ENCODE data around the gene ITPRIPL2. TPM values are rescaled to one million over a fixed set of nuclear protein-coding genes. Genes with fewer than 3 reads are reported as not detected.

Gene ITPRIPL2
- total RNA-seq, 1 donor from 2014 or later: 29.2 TPM

DNA sequence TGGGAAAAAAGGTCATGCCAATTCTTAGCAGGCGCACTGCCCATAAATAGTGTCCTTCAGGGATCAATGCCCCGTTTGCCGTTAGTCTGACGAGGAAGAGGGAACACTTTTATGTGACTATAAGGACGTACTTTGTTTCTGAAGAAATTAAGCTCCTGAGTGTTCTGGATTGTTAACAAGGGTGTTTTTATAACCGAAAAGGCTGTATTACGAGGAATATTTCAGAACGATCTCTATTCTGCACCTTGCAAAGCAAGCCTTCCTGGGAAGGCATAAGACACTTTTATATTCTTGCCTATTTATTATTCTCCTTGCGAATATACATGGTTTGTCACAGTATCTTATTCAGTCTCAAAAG lies 29.8 kb downstream of the ITPRIPL2 start:
- ATAC-seq: no peak

DNA sequence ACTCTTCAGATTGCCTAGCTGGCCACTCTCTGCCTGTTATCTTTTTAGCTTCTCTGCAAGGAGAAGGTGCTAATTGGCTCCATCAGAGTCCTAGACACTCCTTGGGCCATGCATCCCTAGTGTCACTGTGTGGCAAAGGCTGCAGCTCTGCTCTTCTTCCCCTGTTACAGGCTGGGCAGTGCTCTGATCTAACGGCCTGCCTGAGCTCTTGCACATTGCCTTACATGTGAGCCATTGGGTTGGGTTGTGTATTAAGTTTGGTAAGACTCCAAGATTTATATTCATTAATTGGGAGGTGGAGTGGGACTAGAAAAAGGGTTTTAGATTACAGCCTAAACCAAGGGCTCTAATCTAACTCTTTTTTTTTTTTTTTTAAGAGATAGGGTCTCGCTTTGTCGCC lies 31.2 kb downstream of the ITPRIPL2 start:
- no peak for ATAC-seq

DNA sequence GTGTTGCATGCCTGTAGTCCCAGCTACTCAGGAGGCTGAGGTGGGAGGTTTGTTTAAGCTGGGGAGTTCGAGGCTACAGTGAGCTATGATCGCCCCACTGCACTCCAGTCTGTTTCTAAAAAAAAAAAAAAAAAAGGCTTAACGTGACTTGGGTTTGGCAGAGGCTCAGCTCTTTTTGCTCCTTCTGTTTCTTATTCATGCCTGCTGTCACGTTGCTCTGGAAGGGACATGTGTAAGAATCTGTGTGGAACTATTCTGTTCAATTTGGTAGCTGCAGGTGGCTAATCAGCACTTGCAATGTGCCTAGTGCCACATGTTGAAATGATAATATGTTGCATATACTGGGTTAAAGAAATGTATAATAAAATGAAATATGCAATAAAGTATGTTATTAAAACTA lies 33.4 kb downstream of the ITPRIPL2 start:
- ATAC-seq: no peak

- no peak for ATAC-seq
These were observed 33.9 kb downstream of the ITPRIPL2 start for GRCh38 chr16:19147627-19148026.

DNA sequence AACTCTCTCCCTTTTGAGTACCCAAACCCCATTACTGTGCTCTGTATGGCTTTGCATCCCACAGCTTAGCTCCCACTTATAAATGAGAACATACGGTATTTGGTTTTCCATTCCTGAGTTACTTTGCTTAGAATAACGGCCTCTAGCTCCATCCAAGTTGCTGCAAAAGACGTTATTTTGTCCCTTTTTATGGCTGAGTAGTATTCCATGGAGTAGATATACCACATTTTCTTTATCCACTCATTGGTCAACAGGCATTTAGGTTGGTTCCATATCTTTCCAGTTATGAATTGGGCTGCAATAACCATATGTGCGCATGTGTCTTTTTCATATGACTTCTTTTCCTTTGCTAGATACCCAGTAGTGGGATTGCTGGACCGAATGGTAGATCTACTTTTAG lies 34.4 kb downstream of the ITPRIPL2 start:
- ATAC-seq: no peak

DNA sequence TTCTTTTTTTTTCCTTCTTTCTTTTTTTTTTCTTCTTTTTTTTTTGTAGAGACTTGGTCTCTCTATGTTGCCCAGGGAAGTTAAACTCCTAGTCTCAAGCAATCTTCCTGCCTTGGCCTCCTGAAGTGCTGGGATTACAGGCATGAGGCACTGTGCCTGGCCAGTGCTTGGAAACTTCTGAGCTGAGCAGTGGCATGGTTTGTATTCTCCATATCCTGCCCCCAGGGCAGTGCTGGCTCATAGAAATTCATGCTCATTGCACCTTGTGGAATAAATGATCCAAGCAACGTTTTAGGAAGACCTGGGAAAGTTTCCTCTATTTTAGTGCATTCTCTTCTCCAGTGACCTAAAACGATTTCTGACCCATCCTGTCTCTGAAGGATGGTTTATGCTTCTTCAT lies 37.5 kb downstream of the ITPRIPL2 start:
- ATAC-seq: no peak

DNA sequence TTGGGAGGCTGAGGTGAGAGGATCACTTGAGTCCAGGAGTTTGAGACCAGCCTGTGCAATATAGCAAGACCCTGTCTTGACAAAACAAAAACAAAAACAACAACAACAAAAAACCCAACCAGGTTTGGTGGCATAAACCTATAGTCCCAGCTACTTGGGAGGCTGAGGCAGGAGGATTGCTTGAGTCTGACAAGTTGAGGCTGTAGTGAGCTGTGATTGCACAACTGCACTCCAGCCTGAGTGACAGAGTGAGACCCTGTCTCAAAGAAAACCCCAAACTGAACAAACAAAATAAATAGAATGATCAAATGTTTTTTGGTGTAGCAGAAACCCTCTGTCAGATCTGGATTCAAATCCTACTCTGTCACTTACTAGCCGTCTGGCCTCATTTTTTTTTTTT lies 38.3 kb downstream of the ITPRIPL2 start:
- ATAC-seq: no peak

DNA sequence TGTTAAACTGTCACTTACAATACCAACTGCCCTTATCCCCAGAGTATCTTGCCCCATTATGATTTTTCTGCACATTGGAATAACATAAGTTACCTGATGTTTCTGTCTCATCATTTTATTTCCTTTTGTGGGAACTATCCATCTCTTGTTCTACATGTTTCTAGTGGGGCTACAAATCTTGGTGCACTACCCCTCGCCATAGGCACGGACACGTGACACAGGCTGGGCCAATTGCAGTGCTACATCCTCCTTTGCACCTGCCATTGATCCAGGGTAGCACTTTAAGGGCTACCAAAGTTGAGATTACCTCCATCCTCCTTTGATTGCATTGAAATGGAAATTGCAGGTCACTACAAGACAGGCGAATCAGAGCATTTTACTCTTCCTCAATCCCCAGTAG lies 40.1 kb downstream of the ITPRIPL2 start:
- ATAC-seq: no peak

- ATAC-seq: no peak
These were observed 48.3 kb downstream of the ITPRIPL2 start for GRCh38 chr16:19162085-19162484.

DNA sequence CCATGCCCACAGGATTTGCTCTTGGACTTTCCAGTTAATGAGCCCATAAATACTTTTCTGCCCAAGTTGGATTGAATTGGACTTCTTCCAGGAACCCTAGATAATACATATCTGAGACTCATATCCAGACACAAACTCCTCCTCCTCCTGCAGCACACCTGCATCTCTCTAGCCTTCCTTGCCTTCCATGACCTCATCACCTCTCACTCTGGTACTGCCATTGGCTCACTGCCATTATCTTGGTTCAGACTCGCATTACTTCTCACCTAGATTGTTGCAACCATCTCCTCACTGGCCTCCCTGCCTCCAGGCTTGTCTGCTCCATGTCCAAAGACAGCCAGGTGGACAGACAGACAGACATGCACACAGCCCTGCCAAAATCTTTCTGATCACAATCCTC lies 49.5 kb downstream of the ITPRIPL2 start:
- ATAC-seq: no peak

- ATAC-seq: no peak
These were observed 50.5 kb downstream of the ITPRIPL2 start for GRCh38 chr16:19164285-19164684.

GRCh38 chr16:19165101-19165500 lies 51.3 kb downstream of the ITPRIPL2 start:
- no peak for ATAC-seq

- ATAC-seq: no peak
These were observed 52.7 kb downstream of the ITPRIPL2 start for GRCh38 chr16:19166500-19166899.

GRCh38 chr16:19167710-19168370 lies 54.1 kb downstream of the ITPRIPL2 start, which contains the start of gene SYT17:
SYT17 (plus strand) TSS chr16:19168240; CDS start chr16:19168647, 407 bp downstream.
- peak; percentile 91 for ATAC-seq

- ATAC-seq: peak; percentile 28
These were observed 54.8 kb downstream of the ITPRIPL2 start for GRCh38 chr16:19168371-19169081.

- no peak for ATAC-seq
These were observed 55.4 kb downstream of the ITPRIPL2 start for GRCh38 chr16:19169082-19169639.

GRCh38 chr16:19170043-19170655 lies 56.4 kb downstream of the ITPRIPL2 start:
- no peak for ATAC-seq

Other genes starting within 250 kb of the ITPRIPL2 start
- gene SMG1, start 187.6 kb upstream of the ITPRIPL2 start, total RNA-seq: 49.5 TPM
- gene TMC7, start 130.0 kb upstream of the ITPRIPL2 start, total RNA-seq: 0.72 TPM
- gene COQ7, start 46.4 kb upstream of the ITPRIPL2 start, total RNA-seq: 12.8 TPM
- 2.0 TPM for gene SYT17, start 54.3 kb downstream of the ITPRIPL2 start, total RNA-seq
- gene CLEC19A, start 171.8 kb downstream of the ITPRIPL2 start, total RNA-seq: not detected

All from esophagus mucosa (tissue), 1 donor.